Activated CD4-positive, alpha-beta T cell treated with anti-CD3 and anti-CD28 coated beads for 1 hour (primary cell): Measurements from ENCODE around the gene RAB8A.
"Not testable (repeated sequence)": the region's sequence is repeated elsewhere in the genome, so short reads cannot be mapped to it uniquely, and the experiment has no call there.

ENCODE experiments used
- DNase-seq: peaks from one replicate; pipeline ENCODE4 v3.0.0-alpha.2; 2020

Gene RAB8A

GRCh38 chr19:16078759-16079707 is 32.7 kb upstream of the RAB8A start:
- peak; percentile 59 for DNase-seq

GRCh38 chr19:16084067-16084685 is 27.5 kb upstream of the RAB8A start:
- no peak for DNase-seq

- DNase-seq, result no peak
Observed at GRCh38 chr19:16085115-16085514, 26.6 kb upstream of the RAB8A start.

- not testable (repeated sequence) for DNase-seq
Observed at GRCh38 chr19:16087404-16087803, 24.3 kb upstream of the RAB8A start.

- DNase-seq, result no peak
Observed at GRCh38 chr19:16087940-16088339, 23.7 kb upstream of the RAB8A start.

GRCh38 chr19:16088351-16089009 is 23.2 kb upstream of the RAB8A start:
- no peak for DNase-seq

- DNase-seq, result no peak
Observed at GRCh38 chr19:16089010-16089846, 22.5 kb upstream of the RAB8A start.

- DNase-seq, result no peak
Observed at GRCh38 chr19:16091546-16092475, 19.9 kb upstream of the RAB8A start.

GRCh38 chr19:16094360-16095070 is 17.2 kb upstream of the RAB8A start:
- no peak for DNase-seq

GRCh38 chr19:16095071-16095571 is 16.6 kb upstream of the RAB8A start:
- no peak for DNase-seq

- no peak for DNase-seq
Observed at GRCh38 chr19:16096280-16096855, 15.3 kb upstream of the RAB8A start.

- no peak for DNase-seq
Observed at GRCh38 chr19:16098416-16098768, 13.3 kb upstream of the RAB8A start.

GRCh38 chr19:16098821-16099220 is 12.9 kb upstream of the RAB8A start:
- no peak for DNase-seq

GRCh38 chr19:16099314-16099965 is 12.2 kb upstream of the RAB8A start:
- not testable (repeated sequence) for DNase-seq

GRCh38 chr19:16100524-16100923 is 11.2 kb upstream of the RAB8A start:
- DNase-seq, result no peak

- no peak for DNase-seq
Observed at GRCh38 chr19:16104722-16105121, 7.0 kb upstream of the RAB8A start.

GRCh38 chr19:16106121-16106520 is 5.6 kb upstream of the RAB8A start:
- DNase-seq, result no peak

GRCh38 chr19:16111909-16112752 is 442 bp downstream of the RAB8A start:
- DNase-seq, result no peak

GRCh38 chr19:16112778-16113177 is 1.1 kb downstream of the RAB8A start:
- no peak for DNase-seq
